Progenitor cell of endocrine pancreas (in vitro differentiated cells): ENCODE results near the gene EFCAB9. TPM values are rescaled to one million over a fixed set of nuclear protein-coding genes. Genes with fewer than 3 reads are reported as not detected.

ENCODE experiments used
- DNase-seq: peaks from one replicate; pipeline ENCODE4 v3.0.0; 2021; ENCODE audit warnings: low spot score; ENCODE audit not compliant: unreplicated experiment
- H3K27ac Mint-ChIP-seq: 2 replicates; pipeline ENCODE4 v1.8.0; 2021; ENCODE audit warnings: mild to moderate bottlenecking, moderate library complexity, mixed read lengths
- H3K27me3 Mint-ChIP-seq: 2 replicates; pipeline ENCODE4 v1.8.0; 2021; ENCODE audit warnings: mixed read lengths
- H3K36me3 Mint-ChIP-seq: 2 replicates; pipeline ENCODE4 v1.8.0; 2022; ENCODE audit warnings: mixed read lengths; ENCODE audit not compliant: insufficient read depth
- H3K4me1 Mint-ChIP-seq: 2 replicates; pipeline ENCODE4 v1.8.0; 2021; ENCODE audit warnings: low read depth, mixed read lengths
- H3K4me3 Mint-ChIP-seq: 2 replicates; pipeline ENCODE4 v1.8.0; 2021; ENCODE audit warnings: low read depth, mild to moderate bottlenecking, moderate library complexity, mixed read lengths
- H3K9me3 Mint-ChIP-seq: 2 replicates; pipeline ENCODE4 v1.8.0; 2021; ENCODE audit warnings: low read depth, mixed read lengths
- CTCF ChIP-seq: fragments of 200-600 bp; sonication (generic); IDR thresholded peaks from one replicate; pipeline ENCODE4 v1.5.0; 2021; ENCODE audit warnings: antibody characterized with exemption, mild to moderate bottlenecking; ENCODE audit not compliant: unreplicated experiment
- long read RNA-seq: library from polyadenylated mRNA; unstranded; transcript quantifications from one replicate; pipeline ENCODE4 v2.0.0, GENCODE V29; 2020
- total RNA-seq: library from RNA; stranded (reverse); gene quantifications from 2 replicates; pipeline ENCODE4 v1.2.1, GENCODE V29; 2021

The EFCAB9 gene
- not detected in 2 replicates for total RNA-seq
- long read RNA-seq, result 0 reads

DNA sequence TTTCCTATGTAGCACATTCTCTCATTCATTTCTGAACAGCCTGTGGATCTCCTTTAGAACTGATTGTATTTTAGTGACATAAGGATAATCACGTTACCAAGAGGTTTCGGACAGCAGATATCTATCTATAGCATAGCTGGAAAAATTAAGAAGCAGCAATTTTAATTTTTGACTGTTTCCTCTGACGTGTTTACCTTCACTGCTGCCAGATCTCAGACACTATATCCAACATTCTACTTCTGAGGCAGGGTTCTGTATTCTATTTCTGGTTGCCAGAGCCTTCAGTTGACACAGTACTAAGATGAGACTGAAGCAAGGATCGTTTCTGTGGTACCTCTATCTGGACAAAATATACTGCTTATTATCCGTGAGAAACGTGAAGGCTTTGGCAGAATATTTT lies at the start of gene EFCAB9:
EFCAB9 (plus strand) TSS at position 301 of the 400 bp plus-strand sequence; CDS start at position 302, 1 bp downstream.
- Mint-ChIP-seq H3K27ac (no peak within 1 kb of the TSS), H3K4me3 (no peak within 1 kb of the TSS), H3K36me3 (no peaks in the 10 kb centered on the region), H3K27me3 (peaks cover 13% of the 10 kb centered on the region), H3K9me3 (no peaks in the 10 kb centered on the region), H3K4me1 (peaks cover 3% of the 10 kb centered on the region)
- no peak for TF ChIP-seq CTCF
- no peak for DNase-seq

GRCh38 chr5:172144291-172144815 lies 49.6 kb upstream of the EFCAB9 start:
- Mint-ChIP-seq H3K4me1 (peaks cover 36% of the 10 kb centered on the region), H3K36me3 (no peaks in the 10 kb centered on the region), H3K4me3 (no peak overlapping the region), H3K27me3 (no peaks in the 10 kb centered on the region), H3K9me3 (no peaks in the 10 kb centered on the region), H3K27ac (peak overlapping the region; percentile 42)
- TF ChIP-seq CTCF, result no peak
- DNase-seq, result no peak

GRCh38 chr5:172144931-172145869 lies 48.8 kb upstream of the EFCAB9 start:
- Mint-ChIP-seq H3K4me1 (peaks cover 36% of the 10 kb centered on the region), H3K27ac (peak overlapping the region; percentile 88)
- TF ChIP-seq CTCF, result no peak

GRCh38 chr5:172145870-172146747 lies 47.9 kb upstream of the EFCAB9 start:
- no peaks in the 10 kb centered on the region for H3K9me3 Mint-ChIP-seq
- no peaks in the 10 kb centered on the region for H3K27me3 Mint-ChIP-seq
- no peak overlapping the region for H3K4me3 Mint-ChIP-seq
- H3K27ac Mint-ChIP-seq, result peak overlapping the region; percentile 91
- no peak for DNase-seq
- H3K4me1 Mint-ChIP-seq, result peaks cover 33% of the 10 kb centered on the region
- no peaks in the 10 kb centered on the region for H3K36me3 Mint-ChIP-seq
- no peak for TF ChIP-seq CTCF

More at GRCh38 chr5:172144931-172145869, 48.8 kb upstream of the EFCAB9 start:
- Mint-ChIP-seq H3K4me3 (no peak overlapping the region), H3K9me3 (no peaks in the 10 kb centered on the region), H3K36me3 (no peaks in the 10 kb centered on the region), H3K27me3 (no peaks in the 10 kb centered on the region)
- DNase-seq, result no peak

GRCh38 chr5:172146748-172147092 lies 47.3 kb upstream of the EFCAB9 start:
- Mint-ChIP-seq H3K27ac (peak overlapping the region; percentile 71), H3K27me3 (no peaks in the 10 kb centered on the region), H3K9me3 (no peaks in the 10 kb centered on the region), H3K4me3 (no peak overlapping the region), H3K36me3 (no peaks in the 10 kb centered on the region), H3K4me1 (peaks cover 30% of the 10 kb centered on the region)
- no peak for DNase-seq
- TF ChIP-seq CTCF, result no peak
